HEK293 (cell line): Measurements from ENCODE around the gene PLPP7.

ENCODE experiments used
- ZBTB1 ChIP-seq: fragments of 450-650 bp; formaldehyde crosslinking; IDR thresholded peaks from 2 replicates; pipeline ENCODE4 v1.5.1; 2016; ENCODE audit warnings: missing biosample characterization, missing genetic modification characterization
- ZEB2 ChIP-seq: fragments of 450-650 bp; formaldehyde crosslinking; IDR thresholded peaks from 2 replicates; pipeline ENCODE4 v1.5.1; 2016; ENCODE audit warnings: missing biosample characterization, missing genetic modification characterization

DNA sequence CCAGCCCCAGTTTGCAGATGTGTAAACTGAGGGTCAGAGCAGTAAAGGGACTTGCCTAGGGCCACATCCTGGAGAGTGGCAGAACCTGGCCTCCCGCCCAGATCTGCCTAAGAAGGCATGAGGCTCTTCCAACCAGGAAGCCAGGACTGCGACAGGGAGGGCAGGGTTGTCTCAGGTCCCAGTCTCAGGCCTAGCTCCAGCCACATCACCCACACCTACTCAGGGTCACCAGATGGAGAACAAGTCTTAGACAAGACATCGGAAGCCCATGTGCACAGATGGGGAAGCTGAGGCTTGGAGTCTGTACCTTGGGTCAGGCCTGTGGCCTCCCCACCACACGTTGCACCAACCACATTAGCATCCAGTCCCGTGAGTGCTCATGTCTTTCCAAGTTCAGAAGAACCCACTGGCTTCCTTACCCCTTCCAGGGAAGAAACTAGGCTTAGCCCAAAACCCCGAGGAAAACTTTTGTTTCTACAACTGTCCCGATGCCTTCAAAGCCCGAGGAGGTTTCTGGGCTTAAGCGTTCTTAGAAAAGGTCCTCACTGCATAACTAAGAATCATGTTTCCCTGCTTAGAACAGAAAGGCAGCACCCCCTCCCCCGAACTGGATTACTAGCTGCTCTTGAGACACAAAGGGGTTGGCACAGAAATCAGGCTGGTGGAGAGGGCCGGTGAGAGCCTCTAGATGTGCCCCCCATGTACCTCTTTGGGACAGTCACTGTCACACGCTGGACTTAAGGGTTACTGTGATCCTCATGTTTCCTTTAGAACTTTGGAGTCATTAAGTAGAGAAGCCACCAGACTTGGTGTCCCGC is 15.5 kb upstream of the PLPP7 start:
- TF ChIP-seq ZBTB1 (tag by site-specific recombination) (no peak), ZEB2 (tag by site-specific recombination) (no peak)
